ENCODE data around the gene TMEM61.

The TMEM61 gene

GRCh38 chr1:54980528-54981241, at the start of gene TMEM61:
TSS of gene TMEM61 (plus strand) at chr1:54980628. CDS start at chr1:54981066, 438 bp downstream.
- TF ChIP-seq GATA2 (IDR thresholded peaks at IDR 0.05; ENCODE audit: low read depth, low read length): no peak
- no peak for TF ChIP-seq GATA3 (IDR thresholded peaks at IDR 0.05; ENCODE audit: low read depth, low read length)

DNA sequence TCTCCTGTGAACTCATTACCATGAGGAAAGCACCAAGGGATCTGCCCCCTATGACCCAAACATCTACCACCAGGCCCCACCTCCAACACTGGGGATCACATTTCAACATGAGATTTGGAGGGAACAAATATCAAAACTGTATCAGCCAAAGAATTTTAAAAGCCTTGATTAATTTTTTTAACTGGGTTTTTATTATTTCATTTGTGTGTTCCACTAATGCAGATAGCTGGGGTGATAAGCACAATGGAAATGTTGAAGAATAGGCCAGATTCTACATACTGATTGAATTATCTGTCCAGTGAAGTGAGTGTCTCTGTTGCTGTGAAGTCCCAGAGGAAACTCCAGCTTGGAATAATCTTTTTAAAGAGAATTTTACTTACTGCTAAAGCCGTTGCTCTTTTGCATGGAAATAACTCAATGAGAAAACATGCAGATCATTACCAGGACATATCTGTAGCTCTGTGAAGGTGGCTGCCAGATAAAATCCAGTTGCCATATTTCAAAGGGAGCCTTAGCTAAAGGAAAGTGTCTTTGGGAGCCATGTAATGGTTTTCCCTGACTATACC, 49.1 kb upstream of the TMEM61 start:
- TF ChIP-seq GATA3 (IDR thresholded peaks at IDR 0.05; ENCODE audit: low read depth, low read length): peak; percentile 14; the same call in 1 of the 2 replicates
- no peak for TF ChIP-seq GATA2 (IDR thresholded peaks at IDR 0.05; ENCODE audit: low read depth, low read length)

- TF ChIP-seq GATA2 (IDR thresholded peaks at IDR 0.05; ENCODE audit: low read depth, low read length) (no peak), GATA3 (IDR thresholded peaks at IDR 0.05; ENCODE audit: low read depth, low read length) (no peak)
Measured at GRCh38 chr1:54934869-54935268, 45.6 kb upstream of the TMEM61 start.

GRCh38 chr1:54936791-54937190, 43.6 kb upstream of the TMEM61 start:
- TF ChIP-seq GATA3 (IDR thresholded peaks at IDR 0.05; ENCODE audit: low read depth, low read length) (no peak), GATA2 (IDR thresholded peaks at IDR 0.05; ENCODE audit: low read depth, low read length) (no peak)

DNA sequence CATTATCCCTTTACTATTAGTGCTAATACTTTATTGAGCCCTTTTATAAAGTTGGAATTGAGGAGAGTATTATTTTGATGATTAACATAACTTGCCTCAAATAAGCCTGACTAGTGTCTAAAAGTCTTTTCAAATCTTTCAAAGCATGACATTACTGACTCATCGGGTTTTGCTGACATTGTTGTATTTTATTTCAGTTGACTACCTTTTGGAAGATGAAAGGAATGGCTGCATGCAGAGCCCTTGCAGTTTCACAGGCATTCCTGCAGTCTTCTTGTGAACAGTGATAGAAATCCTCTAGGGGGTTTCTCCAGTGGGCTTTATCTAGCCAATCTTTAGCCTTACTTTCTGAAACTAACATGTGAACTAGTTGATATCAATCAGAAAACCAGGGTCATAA, 43.0 kb upstream of the TMEM61 start:
- no peak for TF ChIP-seq GATA3 (IDR thresholded peaks at IDR 0.05; ENCODE audit: low read depth, low read length)
- no peak for TF ChIP-seq GATA2 (IDR thresholded peaks at IDR 0.05; ENCODE audit: low read depth, low read length)

DNA sequence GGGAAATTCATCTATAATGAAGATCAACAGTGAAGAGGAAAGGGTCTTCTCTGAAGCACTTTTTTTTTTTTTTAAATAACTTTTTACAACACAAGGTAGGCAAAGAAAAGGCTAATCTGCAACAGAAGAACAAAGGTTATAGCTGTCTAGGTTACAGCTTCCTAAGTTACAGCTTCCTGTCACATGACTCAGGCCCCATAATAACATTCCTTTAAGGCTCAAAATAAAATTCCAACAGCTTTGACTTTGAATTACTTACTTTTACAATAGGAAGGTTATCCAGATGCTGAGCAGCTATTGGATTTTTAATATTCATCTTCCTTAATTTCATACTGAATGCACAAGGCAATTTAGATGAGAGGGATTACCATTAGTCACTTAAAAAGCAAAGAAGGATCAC, 40.4 kb upstream of the TMEM61 start:
- TF ChIP-seq GATA2 (IDR thresholded peaks at IDR 0.05; ENCODE audit: low read depth, low read length): no peak
- no peak for TF ChIP-seq GATA3 (IDR thresholded peaks at IDR 0.05; ENCODE audit: low read depth, low read length)

DNA sequence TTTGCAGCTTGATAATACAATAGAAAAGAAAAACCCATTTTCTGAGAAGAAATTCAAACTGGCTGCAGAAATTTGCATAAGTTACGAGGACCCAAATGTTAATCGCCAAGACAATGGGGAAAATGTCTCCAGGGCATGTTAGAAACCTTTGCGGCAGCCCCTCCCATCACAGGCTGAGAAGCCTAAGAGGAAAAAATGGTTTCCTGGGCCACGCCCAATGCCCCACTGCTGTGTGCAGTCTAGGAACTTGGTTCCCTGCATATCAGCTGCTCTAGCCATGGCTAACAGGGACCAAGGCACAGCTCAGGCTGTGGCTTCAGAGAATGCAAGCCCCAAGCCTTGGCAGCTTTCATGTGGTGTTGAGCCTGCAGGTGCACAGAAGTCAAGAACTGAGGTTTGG, 37.5 kb upstream of the TMEM61 start:
- TF ChIP-seq GATA2 (IDR thresholded peaks at IDR 0.05; ENCODE audit: low read depth, low read length) (no peak), GATA3 (IDR thresholded peaks at IDR 0.05; ENCODE audit: low read depth, low read length) (no peak)

DNA sequence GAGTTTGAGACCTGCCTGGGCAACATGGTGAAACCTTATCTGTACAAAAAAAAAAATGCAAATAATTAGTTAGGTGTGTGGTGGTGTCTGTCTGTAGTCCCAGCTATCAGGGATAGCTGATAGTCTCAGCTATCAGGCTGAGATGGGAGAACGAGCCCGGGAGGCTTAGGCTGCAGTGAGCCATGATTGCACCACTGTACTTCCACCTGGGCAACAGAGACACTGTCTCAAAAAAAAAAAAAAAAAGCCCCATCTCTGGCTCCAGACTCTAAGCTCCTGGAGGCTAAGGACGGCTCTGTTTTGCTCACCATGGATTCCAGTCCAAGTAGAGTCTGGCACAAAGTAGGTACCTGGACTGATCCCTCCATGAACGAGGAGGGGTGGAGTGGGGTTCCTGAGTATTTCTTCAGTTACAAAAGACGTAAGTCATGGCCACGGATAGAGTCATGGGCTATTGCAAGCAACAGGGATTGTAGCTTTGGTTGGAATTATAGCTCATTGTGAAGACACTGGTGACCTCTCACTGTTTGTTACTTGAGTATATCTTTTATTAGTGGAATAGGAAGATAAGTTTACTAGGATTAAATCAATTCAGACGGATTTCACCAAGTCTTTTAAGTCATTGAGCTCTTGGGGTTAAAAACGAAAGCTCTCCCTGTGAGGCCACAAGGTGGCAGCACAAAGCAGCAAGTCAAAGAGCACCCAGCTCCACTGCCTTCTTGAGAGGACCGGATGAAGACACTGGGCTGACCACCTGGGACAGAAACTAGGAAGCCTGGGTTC, 35.6 kb upstream of the TMEM61 start:
- no peak for TF ChIP-seq GATA2 (IDR thresholded peaks at IDR 0.05; ENCODE audit: low read depth, low read length)
- no peak for TF ChIP-seq GATA3 (IDR thresholded peaks at IDR 0.05; ENCODE audit: low read depth, low read length)

GRCh38 chr1:54945393-54945936, 35.0 kb upstream of the TMEM61 start:
- no peak for TF ChIP-seq GATA2 (IDR thresholded peaks at IDR 0.05; ENCODE audit: low read depth, low read length)
- TF ChIP-seq GATA3 (IDR thresholded peaks at IDR 0.05; ENCODE audit: low read depth, low read length): no peak

GRCh38 chr1:54947540-54947939, 32.9 kb upstream of the TMEM61 start:
- TF ChIP-seq GATA2 (IDR thresholded peaks at IDR 0.05; ENCODE audit: low read depth, low read length) (no peak), GATA3 (IDR thresholded peaks at IDR 0.05; ENCODE audit: low read depth, low read length) (no peak)

GRCh38 chr1:54949053-54949452, 31.4 kb upstream of the TMEM61 start:
- TF ChIP-seq GATA3 (IDR thresholded peaks at IDR 0.05; ENCODE audit: low read depth, low read length) (no peak), GATA2 (IDR thresholded peaks at IDR 0.05; ENCODE audit: low read depth, low read length) (no peak)

- TF ChIP-seq GATA3 (IDR thresholded peaks at IDR 0.05; ENCODE audit: low read depth, low read length) (no peak), GATA2 (IDR thresholded peaks at IDR 0.05; ENCODE audit: low read depth, low read length) (no peak)
Measured at GRCh38 chr1:54950006-54950368, 30.4 kb upstream of the TMEM61 start.

DNA sequence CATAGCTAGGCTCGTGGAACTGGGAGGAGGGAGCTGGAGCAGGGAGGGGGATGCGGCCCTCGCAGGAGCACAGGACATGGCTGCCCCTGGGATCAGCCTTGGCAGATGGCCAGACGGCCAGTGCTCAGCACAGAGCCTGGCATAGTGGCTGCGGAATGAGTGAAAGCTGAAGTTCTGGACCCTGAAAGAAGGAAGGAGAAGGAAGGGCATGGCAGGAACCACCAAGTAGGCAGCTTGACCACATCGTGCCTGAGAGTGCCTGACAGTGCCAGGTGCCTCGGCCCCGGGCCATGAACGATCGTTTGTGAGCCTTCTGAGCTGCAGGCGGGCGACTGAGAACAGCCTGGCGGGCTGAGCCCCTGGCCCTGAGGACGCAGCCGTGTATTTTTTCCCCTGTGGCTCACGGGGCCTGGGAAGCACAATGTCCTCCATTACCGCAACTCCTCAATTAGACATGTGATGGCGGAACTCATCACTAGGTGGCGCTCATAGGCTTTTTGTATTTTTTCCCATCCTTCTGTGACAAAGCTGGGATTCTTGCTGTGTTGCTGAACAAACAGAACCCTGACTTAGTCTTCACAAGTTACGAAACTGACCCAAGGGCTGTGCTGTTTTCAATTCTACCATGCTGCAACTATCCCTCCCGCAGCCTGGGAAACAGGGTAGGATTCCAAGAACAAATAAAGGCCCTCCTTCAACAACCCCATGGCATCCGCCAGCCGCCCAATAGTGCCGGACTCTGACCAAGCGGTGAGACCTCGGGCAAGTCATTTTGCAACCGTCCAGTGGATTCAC, 29.9 kb upstream of the TMEM61 start:
- TF ChIP-seq GATA2 (IDR thresholded peaks at IDR 0.05; ENCODE audit: low read depth, low read length): no peak
- no peak for TF ChIP-seq GATA3 (IDR thresholded peaks at IDR 0.05; ENCODE audit: low read depth, low read length)

DNA sequence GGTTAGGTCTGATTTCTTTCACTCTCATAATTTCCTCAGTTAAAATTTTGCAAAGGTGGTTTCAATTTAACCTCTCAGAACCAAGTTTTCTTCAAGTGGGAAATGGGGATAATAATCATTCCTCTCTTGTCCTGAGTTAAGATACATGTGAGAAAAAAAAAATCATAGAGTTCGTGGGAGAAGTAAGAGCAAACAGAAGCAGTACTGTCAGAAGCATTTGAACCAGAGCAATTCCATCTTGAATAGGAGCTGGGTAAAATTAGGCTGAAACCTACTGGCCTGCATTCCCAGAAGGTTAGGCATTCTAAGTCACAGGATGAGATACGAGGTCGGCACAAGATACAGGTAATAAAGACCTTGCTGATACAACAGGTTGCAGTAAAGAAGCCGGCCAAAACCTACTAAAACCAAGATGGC, 28.6 kb upstream of the TMEM61 start:
- no peak for TF ChIP-seq GATA2 (IDR thresholded peaks at IDR 0.05; ENCODE audit: low read depth, low read length)
- no peak for TF ChIP-seq GATA3 (IDR thresholded peaks at IDR 0.05; ENCODE audit: low read depth, low read length)

Measured in SH-SY5Y (cell line).